Measurements from ENCODE around the gene OR1B1.
"Not testable (repeated sequence)": the region's sequence is repeated elsewhere in the genome, so short reads cannot be mapped to it uniquely, and the experiment has no call there.

Gene OR1B1

DNA sequence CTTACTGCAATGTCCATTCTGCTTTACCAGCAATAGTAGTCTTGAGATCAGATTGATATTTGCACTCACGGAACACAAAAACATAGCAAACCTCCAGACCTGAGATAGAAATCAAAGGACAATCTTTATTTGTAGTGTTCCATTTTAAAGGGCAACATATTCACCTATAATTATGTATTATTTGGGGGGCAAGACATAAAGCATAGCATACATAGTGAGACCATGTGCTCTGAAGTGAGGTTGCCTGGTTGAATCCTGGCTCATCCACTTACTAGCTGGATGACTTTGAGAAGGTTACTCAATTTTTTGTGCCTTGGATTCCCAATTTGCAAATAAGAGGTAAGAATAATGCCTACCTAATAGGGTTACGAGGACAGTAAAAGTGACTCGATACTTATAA, at the start of gene OR1B1:
Gene OR1B1 (minus strand): TSS at position 101 of the 400 bp plus-strand sequence.
- no peak for DNase-seq

DNA sequence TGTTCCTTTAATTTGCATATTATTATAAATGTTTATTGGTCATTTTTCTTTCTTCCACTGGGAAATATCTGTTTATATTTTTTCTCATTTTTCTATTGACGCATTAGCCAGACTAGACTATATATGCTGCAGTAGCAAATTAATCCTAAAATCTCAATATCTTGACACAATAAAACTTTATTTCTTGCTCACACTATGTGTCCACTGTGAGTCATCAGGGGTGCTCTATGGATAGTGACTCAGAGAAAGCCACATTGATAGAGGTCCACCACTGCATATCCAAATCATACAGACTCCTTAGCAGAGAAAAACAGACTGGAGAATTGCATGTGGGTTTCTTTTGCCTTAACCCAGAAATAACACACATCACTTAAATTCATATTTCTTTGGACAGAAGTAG, 38.3 kb upstream of the OR1B1 start:
- no peak for DNase-seq

DNA sequence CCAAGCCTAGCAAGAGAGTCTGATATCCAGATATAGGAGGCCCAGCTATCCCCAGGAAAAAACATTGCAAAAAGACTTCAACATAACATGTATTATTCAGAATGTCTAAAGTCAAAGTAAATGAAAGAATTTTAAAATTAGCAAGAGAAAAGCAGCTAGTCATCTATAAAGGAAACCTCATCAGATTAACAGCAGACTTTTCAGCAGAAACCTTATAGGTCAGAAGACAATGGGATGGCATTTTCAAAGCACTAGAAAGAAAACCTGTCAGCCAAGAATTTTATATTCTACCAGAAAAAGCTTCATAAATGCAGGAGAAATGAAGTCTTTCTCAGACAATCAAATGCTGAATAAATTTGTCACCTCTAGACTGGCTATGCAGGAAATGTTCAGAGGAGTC, 27.4 kb upstream of the OR1B1 start:
- DNase-seq, result no peak

DNA sequence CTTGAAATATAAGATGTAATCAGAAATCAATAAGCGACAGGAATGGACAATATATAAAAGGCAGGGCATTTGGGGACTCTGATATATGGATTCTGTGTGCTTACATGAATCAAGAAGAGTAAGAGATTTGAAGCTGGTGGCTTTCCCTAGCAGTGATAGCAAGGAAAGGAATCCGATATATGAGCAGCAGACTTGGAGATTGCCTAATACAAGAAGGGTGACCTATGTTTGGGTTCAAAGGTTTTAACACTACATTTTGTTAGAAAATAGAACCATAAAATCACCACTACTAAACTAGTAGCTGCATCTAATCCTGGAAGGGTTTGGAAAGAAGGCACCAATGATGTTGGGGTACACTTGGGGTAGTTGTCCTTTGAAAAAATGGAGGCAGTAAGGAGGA, 15.1 kb upstream of the OR1B1 start:
- no peak for DNase-seq

DNA sequence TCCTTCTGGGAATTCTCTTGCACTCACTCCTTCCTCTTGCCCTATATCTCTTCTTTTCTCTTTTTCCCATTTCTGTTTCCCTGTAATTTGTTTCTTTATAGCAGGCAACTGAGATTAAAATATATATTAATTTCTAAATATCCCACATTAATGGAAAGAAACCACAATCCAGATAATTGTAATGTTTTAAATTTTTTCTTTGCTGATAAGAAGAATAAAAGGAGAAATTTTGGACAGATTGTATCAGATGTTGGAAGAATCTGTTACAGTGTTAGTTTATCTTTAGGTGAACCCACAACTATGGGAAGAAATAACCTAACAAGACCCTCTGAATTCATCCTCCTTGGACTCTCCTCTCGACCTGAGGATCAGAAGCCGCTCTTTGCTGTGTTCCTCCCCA, 4.0 kb upstream of the OR1B1 start, which contains the start of gene OR1L1:
Gene OR1L1 (plus strand): TSS at position 301 of the 400 bp plus-strand sequence. CDS start 0 bp downstream, at position 301.
- DNase-seq, result no peak

DNA sequence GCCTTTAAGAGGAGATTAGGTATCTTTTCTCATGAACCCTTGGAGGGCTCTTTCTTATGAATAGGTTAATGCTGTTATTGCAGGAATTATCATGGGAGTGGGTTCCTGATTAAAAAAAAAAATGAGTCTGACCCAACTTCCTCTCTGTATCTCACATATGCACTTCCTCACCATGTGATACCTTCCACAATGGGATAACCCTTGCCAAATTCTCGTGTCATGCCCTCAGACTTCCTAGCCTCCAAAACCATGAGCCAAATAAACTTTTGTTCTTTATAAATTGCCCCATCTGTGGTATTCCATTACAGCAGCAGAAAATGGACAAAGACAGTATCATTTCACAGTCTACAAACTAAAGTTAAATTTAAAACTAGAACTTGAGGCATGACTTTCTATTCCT, 1.0 kb downstream of the OR1B1 start:
- DNase-seq, result no peak

DNA sequence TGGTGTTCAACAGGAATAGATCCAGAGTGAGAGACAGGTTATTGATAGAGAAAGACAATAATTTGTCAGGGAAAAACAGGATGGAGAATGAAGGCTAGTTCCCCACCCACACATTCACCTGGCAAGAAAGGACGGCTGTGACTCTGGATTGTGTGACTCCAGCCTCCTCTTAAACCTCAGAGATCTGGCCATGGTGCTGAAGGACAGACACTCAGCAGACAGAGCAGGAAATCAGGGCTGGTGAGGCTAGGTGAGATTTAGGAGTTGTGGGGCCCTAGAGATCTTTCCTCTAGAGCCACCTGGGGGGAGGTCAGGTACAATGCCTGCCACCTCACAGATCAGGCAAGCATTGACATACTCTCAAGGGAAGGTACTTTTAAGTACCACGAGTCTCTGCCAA, 15.2 kb downstream of the OR1B1 start:
- DNase-seq, result no peak

DNA sequence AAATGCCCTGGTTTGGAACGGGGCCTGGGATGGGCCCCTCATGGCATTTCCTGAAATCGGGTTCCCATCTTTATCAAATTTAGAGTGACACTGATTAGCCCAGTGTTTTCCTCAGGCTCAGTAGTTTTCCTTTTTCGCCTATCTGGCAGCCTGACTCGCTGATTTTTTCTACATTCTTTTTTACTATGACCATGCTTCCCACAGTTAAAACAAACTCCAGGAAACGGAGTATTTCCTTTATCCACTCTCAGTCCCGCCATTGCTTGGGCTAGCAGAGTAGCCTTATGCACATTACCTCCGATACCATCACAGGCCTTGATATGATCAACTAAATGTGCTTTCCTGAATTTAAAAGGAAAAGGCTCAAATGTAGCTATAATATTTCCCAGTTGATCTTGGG, 37.4 kb downstream of the OR1B1 start:
- no peak for DNase-seq

DNA sequence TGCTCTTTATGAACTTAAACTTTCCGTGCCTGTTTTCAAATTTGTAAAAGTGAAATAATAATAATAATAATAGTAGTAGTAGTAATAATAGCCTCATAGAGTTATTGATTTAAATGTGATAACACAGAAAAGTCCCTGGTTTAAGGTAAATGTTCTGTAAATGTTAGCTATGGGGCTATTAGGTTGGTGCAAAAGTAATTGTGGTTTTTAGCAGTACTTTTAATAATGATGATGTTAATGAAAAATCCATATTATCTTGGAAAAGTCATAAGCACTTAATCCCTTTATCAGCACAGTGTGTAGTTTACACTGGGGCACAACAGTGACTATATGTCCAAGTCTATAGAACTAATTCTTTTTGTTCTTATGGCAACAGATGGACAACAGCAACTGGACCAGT, 43.1 kb downstream of the OR1B1 start, which contains the start of gene OR1Q1:
Gene OR1Q1 (plus strand): TSS at position 377 of the 400 bp plus-strand sequence. CDS start 0 bp downstream, at position 377.
- no peak for DNase-seq

DNA sequence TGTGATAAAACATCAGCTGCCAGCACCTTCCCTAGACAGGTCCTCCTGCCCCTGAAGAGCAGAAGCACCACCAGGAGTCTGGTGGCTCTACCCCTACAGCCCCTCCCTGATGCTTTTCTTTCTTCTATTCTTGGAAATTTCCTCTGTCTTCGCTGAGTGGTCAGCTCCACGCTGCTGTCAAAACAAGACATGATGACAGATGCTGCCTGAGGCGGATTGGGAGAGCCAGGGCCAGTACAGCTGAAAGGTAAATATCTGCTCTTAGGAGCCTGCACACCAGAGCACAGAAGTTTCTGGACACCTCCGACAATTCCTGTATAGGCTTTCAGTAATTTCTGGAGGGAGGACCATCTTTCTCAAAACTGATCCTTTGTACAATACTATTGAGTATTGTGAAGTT, 47.6 kb downstream of the OR1B1 start:
- DNase-seq, result no peak

DNA sequence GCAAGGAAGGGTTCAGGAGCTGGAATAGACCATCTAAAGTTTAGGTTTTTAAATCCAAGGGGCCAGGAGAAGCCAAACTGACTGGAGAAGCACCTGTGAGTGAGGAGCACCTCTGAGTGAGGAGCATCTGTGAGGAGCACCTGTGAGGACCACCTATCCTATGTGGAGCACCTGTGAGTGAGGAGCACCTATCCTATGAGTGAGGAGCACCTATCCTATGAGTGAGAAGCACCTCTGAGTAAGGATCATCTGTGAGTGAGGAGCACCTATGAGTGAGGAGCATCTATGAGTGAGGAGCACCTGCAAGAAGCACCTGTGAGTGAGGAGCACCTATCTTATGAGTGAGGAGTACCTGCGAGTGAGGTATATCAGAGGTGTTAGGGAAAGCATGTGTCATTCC, 50.8 kb downstream of the OR1B1 start:
- DNase-seq, result no peak

DNA sequence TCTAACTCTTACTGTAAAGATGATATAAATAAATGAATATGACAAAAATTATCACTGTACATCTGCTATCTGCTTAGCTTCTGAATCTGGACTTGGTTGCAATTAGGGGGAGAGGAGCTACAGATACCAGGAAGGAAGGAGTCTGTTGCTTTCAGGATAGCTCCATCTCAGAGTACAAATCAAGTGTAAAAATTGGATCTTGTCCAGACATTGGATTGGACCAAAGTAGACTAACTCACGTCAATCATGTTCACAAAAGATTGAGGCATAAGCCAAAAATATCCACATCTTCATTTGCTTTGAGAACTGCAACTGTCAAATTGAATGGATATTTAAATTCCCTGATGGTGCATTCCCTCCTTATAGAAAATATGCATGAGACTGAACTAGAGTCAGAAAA, 51.7 kb downstream of the OR1B1 start:
- DNase-seq, result no peak

DNA sequence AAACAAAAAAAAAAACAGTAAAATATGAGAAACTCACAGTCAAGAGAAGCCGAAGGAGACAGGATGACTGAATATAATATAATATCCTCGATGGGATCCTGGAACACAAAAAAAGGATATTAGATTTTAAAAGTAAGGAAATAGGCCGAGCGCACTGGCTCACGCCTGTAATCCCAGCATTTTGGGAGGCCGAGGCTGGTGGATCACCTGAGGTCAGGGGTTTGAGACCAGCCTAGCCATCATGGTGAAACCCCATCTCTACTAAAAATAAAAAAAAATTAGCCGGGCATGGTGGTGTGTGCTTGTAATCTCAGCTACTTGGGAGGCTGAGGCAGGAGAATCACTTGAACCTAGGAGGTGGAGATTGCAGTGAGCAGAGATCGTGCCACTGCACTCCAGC, 74.1 kb downstream of the OR1B1 start, which contains the start of gene OR1L8:
Gene OR1L8 (minus strand): TSS at position 101 of the 400 bp plus-strand sequence. CDS start 14,907 bp downstream, outside the sequence.
- not testable (repeated sequence) for DNase-seq

DNA sequence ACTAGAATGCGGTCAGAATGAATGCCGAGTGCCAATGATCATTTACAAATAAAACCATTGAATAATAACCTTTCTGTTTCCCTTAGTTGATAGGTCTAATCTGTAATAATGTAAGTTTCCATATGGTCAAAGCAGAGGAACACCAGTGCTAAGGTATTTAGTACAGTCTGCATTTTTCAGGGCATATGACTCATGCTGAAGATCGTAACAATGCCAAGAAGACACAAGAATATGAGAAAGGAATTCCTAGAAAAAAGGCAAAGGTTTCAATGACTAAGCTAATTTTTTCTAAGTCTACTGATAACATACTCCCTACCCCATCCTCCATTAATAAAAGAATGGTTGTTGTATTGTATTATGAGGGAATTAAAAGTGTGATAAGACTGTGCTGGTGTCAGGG, 77.1 kb downstream of the OR1B1 start:
- DNase-seq, result no peak

DNA sequence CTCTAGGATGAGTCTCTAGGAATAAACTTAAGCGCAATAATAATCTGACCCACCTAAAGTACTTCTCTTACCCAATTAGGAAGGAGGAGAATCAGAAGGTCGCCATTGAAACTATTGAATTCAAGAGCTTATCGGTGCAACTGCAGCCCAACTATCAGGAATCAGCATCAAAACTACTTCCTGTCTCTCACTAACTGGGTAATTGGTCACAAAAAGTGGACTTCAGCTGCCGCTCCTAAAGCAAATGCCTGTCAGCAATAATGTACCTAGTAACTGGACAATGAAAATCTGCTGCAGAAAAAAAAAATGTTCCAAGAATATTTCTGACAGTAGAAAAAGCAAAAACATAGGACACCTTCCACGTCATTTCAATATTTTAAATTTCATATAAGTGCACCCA, 77.6 kb downstream of the OR1B1 start:
- no peak for DNase-seq

All from stimulated activated CD4-positive, alpha-beta T cell treated with anti-CD3 and anti-CD28 coated beads, Interleukin-2, amount 100 ng/mL, for 24 hours (primary cell).